HCT116 (cell line): ENCODE measurements around the gene MTX2. TPM values are rescaled to one million over a fixed set of nuclear protein-coding genes. Genes with fewer than 3 reads are reported as not detected.

Experiments used
- ATAC-seq: fragments of 200-7000 bp; cut with Tn5 transposase; 2 replicates; pipeline ENCODE4 v1.9.1; 2020; ENCODE audit warnings: mild to moderate bottlenecking, moderate library complexity
- BruUV-seq: library from RNA; stranded (reverse); fragments of 400-500 nt; replicated peaks from 2 replicates; lab custom pipeline; 2021; lab: Mats Ljungman, UMichigan
- CTCF ChIA-PET: fragments of 300-600 bp; sonication (Branson Sonifier 250); formaldehyde crosslinking; loops from one replicate; lab custom pipeline; 2021; ENCODE audit warnings: antibody characterized with exemption; lab: Charles Lee
- POLR2A ChIA-PET: fragments of 300-600, 350-600 bp; sonication (Branson Sonifier 250); formaldehyde crosslinking; loops from one replicate; lab custom pipeline; 2021; ENCODE audit warnings: antibody characterized with exemption; lab: Charles Lee
- RAD21 ChIA-PET, 2 experiments: fragments of 300-600 bp; sonication (Branson Sonifier 250); formaldehyde crosslinking; loops; one replicate each; lab custom pipeline; 2023; ENCODE audit warnings: low total read pairs in 2 of 2; ENCODE audit not compliant: uncharacterized antibody in 2 of 2, unreplicated experiment in 2 of 2, low non-redundant PET in 1 of 2; lab: Charles Lee
- DNase-seq: peaks from one replicate; pipeline ENCODE4 v3.0.0-alpha.2; 2010; ENCODE audit warnings: low read depth, low spot score
- H2AFZ ChIP-seq: fragments of 200-600 bp; shearing (Covaris generic), sonication (generic); 2 replicates; pipeline ENCODE4 v1.6.1; 2017; ENCODE audit warnings: low read depth, mixed run types, mixed read lengths, antibody characterized with exemption, low read length; ENCODE audit not compliant: poor library complexity, severe bottlenecking
- H3K27ac ChIP-seq: 2 replicates; pipeline ENCODE4 v1.5.1; 2012; ENCODE audit warnings: low read depth, low read length
- H3K27me3 ChIP-seq: fragments of 200-600 bp; sonication (generic); 2 replicates; pipeline ENCODE4 v1.6.1; 2016; ENCODE audit warnings: mixed run types, low read length, mixed read lengths; ENCODE audit not compliant: insufficient read depth
- H3K36me3 ChIP-seq, 2 experiments: fragments of 200-500 bp in 1 of 2; fragments of 200-600 bp in 1 of 2; sonication (Bioruptor generic) in 1 of 2; sonication (generic) in 1 of 2; 2 replicates each; pipeline versions ENCODE4 v1.5.1 to v1.6.1; 2014 to 2016; ENCODE audit warnings: low read length in 2 of 2, inconsistent platforms in 1 of 2, mixed read lengths in 1 of 2, mixed run types in 1 of 2; ENCODE audit not compliant: insufficient read depth in 2 of 2, control insufficient read depth in 1 of 2
- H3K4me1 ChIP-seq, 2 experiments: fragments of 200-600 bp in 1 of 2; sonication (generic) in 1 of 2; 2 replicates each; pipeline versions ENCODE4 v1.5.1 to v1.6.1; 2012 to 2017; ENCODE audit warnings: low read length in 2 of 2, inconsistent platforms in 1 of 2, mild to moderate bottlenecking in 1 of 2, mixed read lengths in 1 of 2, mixed run types in 1 of 2, moderate library complexity in 1 of 2; ENCODE audit not compliant: insufficient read depth in 2 of 2, control insufficient read depth in 1 of 2
- H3K4me2 ChIP-seq: fragments of 200-600 bp; sonication (generic); 2 replicates; pipeline ENCODE4 v1.6.1; 2017; ENCODE audit warnings: mixed run types, low read length, mixed read lengths
- H3K4me3 ChIP-seq, 2 experiments: fragments of 200-600 bp in 1 of 2; sonication (generic) in 1 of 2; replicated peaks in 1 of 2; 2 replicates each; pipeline ENCODE4 v1.5.1; 2011 to 2016; ENCODE audit warnings: low read length in 2 of 2, control low read depth in 1 of 2, low read depth in 1 of 2, mild to moderate bottlenecking in 1 of 2, mixed read lengths in 1 of 2, mixed run types in 1 of 2
- H3K79me2 ChIP-seq: fragments of 200-600 bp; sonication (generic); 2 replicates; pipeline ENCODE4 v1.6.1; 2017; ENCODE audit warnings: mild to moderate bottlenecking, mixed run types, low read length, moderate library complexity, mixed read lengths; ENCODE audit not compliant: insufficient read depth
- H3K9ac ChIP-seq: fragments of 200-600 bp; sonication (generic); 2 replicates; pipeline ENCODE4 v1.6.1; 2016; ENCODE audit warnings: low read length, mixed read lengths
- H3K9me2 ChIP-seq: fragments of 200-600 bp; sonication (generic), shearing (Covaris generic); 2 replicates; pipeline ENCODE4 v1.6.1; 2017; ENCODE audit warnings: mixed run types, mild to moderate bottlenecking, moderate library complexity; ENCODE audit not compliant: insufficient read depth
- H3K9me3 ChIP-seq, 2 experiments: fragments of 200-500 bp in 1 of 2; fragments of 200-600 bp in 1 of 2; sonication (Bioruptor generic) in 1 of 2; sonication (generic) in 1 of 2; 2 replicates each; pipeline ENCODE4 v1.6.1; 2014 to 2017; ENCODE audit warnings: low read length in 2 of 2, mixed read lengths in 2 of 2, inconsistent platforms in 1 of 2, low read depth in 1 of 2, mild to moderate bottlenecking in 1 of 2, mixed run types in 1 of 2, moderate library complexity in 1 of 2; ENCODE audit not compliant: control insufficient read depth in 1 of 2, insufficient read depth in 1 of 2
- H4K20me1 ChIP-seq: fragments of 200-600 bp; sonication (generic), shearing (Covaris generic); 2 replicates; pipeline ENCODE4 v1.6.1; 2017; ENCODE audit warnings: mixed run types, mild to moderate bottlenecking, moderate library complexity; ENCODE audit not compliant: insufficient read depth
- EGR1 ChIP-seq: IDR thresholded peaks from 2 replicates; pipeline ENCODE4 v1.6.1; 2012; ENCODE audit warnings: low read depth
- EZH2 ChIP-seq: fragments of 200-600 bp; sonication (generic); IDR thresholded peaks from 2 replicates; pipeline ENCODE4 v1.6.1; 2017; ENCODE audit warnings: antibody characterized with exemption, mixed run types
- EZH2phosphoT487 ChIP-seq: fragments of 200-600 bp; IDR thresholded peaks from 2 replicates; pipeline ENCODE4 v1.6.1; 2018; ENCODE audit warnings: antibody characterized with exemption, borderline replicate concordance
- FOSL1 ChIP-seq: IDR thresholded peaks from 2 replicates; pipeline ENCODE4 v1.6.1; 2012; ENCODE audit warnings: low read depth
- JUND ChIP-seq: IDR thresholded peaks from 2 replicates; pipeline ENCODE4 v1.6.1; 2012
- SIN3A ChIP-seq: IDR thresholded peaks from 2 replicates; pipeline ENCODE4 v1.6.1; 2012; ENCODE audit warnings: low read depth
- SP1 ChIP-seq: IDR thresholded peaks from 2 replicates; pipeline ENCODE4 v1.6.1; 2012; ENCODE audit warnings: low read depth
- SRF ChIP-seq: IDR thresholded peaks from 2 replicates; pipeline ENCODE4 v1.6.1; 2012; ENCODE audit warnings: low read depth
- TCF7L2 ChIP-seq: IDR thresholded peaks from 2 replicates; pipeline ENCODE4 v1.7.0; 2011; ENCODE audit warnings: borderline replicate concordance, inconsistent platforms; ENCODE audit not compliant: insufficient read depth, insufficient read length; ENCODE audit errors: extremely low read depth
- YY1 ChIP-seq: IDR thresholded peaks from 2 replicates; pipeline ENCODE4 v1.6.1; 2011; ENCODE audit warnings: low read length, low read depth, moderate library complexity, mild to moderate bottlenecking; ENCODE audit not compliant: insufficient replicate concordance; ENCODE audit errors: extremely low read depth
- intact Hi-C: fragments of 100-400 bp; cut with micrococcal nuclease; formaldehyde crosslinking; loops from 2 replicates; pipeline ENCODE4 v1.10.0; 2022
- total RNA-seq: library from RNA; stranded (reverse); gene quantifications from one replicate; pipeline ENCODE4 v1.2.1, GENCODE V29; 2021; ENCODE audit not compliant: unreplicated experiment
- TF ChIP-seq, protein P1 (sequence below): IDR thresholded peaks from 2 replicates; pipeline ENCODE4 v1.6.1; 2012
- TF ChIP-seq, protein P2 (sequence below): IDR thresholded peaks from 2 replicates; pipeline ENCODE4 v1.6.1; 2012; ENCODE audit warnings: low read depth

MTX2 gene
- total RNA-seq, 1 experiment from 2014 or later, result 38.9 TPM

DNA sequence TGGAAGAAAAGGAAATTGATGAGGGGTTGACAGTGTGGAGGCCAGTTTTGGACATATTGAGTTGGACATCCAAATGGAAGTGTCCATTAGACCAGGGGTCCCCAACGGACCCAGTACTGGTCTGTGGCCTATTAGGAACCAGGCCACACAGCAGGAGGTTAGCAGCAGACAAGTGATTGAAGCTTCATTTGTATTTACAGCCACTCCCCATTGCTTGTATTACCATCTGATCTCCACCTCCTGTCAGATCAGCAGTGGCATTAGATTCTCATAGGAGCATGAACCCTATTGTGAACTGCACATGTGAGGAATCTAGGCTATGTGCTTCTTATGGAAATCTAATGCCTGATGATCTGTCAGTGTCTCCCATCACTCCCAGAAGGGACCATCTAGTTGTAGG, 99.1 kb downstream of the MTX2 start:
- Histone ChIP-seq H3K4me2 (no peak overlapping the region), H3K9me3 (no peaks in the 10 kb centered on the region), H3K4me3 (no peak overlapping the region), H3K9ac (no peak overlapping the region), H3K27ac (no peak overlapping the region), H3K27me3 (no peaks in the 10 kb centered on the region), H3K79me2 (no peaks in the 10 kb centered on the region), H3K36me3 (no peaks in the 10 kb centered on the region), H2AFZ (no peak overlapping the region), H4K20me1 (no peaks in the 10 kb centered on the region), H3K9me2 (no peaks in the 10 kb centered on the region), H3K4me1 (no peaks in the 10 kb centered on the region)
- ChIA-PET RAD21 (no interaction called here), CTCF (no interaction called here), POLR2A (no interaction called here)
- DNase-seq (no peak), ATAC-seq (no peak)
- no peak for TF ChIP-seq EGR1
- TF ChIP-seq, protein P1, sequence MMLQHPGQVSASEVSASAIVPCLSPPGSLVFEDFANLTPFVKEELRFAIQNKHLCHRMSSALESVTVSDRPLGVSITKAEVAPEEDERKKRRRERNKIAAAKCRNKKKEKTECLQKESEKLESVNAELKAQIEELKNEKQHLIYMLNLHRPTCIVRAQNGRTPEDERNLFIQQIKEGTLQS, result no peak
- no peak for TF ChIP-seq TCF7L2
- no peak for TF ChIP-seq JUND
- no peak for TF ChIP-seq SRF
- TF ChIP-seq SIN3A, result no peak
- TF ChIP-seq, protein P2, sequence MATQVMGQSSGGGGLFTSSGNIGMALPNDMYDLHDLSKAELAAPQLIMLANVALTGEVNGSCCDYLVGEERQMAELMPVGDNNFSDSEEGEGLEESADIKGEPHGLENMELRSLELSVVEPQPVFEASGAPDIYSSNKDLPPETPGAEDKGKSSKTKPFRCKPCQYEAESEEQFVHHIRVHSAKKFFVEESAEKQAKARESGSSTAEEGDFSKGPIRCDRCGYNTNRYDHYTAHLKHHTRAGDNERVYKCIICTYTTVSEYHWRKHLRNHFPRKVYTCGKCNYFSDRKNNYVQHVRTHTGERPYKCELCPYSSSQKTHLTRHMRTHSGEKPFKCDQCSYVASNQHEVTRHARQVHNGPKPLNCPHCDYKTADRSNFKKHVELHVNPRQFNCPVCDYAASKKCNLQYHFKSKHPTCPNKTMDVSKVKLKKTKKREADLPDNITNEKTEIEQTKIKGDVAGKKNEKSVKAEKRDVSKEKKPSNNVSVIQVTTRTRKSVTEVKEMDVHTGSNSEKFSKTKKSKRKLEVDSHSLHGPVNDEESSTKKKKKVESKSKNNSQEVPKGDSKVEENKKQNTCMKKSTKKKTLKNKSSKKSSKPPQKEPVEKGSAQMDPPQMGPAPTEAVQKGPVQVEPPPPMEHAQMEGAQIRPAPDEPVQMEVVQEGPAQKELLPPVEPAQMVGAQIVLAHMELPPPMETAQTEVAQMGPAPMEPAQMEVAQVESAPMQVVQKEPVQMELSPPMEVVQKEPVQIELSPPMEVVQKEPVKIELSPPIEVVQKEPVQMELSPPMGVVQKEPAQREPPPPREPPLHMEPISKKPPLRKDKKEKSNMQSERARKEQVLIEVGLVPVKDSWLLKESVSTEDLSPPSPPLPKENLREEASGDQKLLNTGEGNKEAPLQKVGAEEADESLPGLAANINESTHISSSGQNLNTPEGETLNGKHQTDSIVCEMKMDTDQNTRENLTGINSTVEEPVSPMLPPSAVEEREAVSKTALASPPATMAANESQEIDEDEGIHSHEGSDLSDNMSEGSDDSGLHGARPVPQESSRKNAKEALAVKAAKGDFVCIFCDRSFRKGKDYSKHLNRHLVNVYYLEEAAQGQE, result no peak
- TF ChIP-seq EZH2phosphoT487, result no peak
- TF ChIP-seq YY1, result no peak
- TF ChIP-seq FOSL1, result no peak
- TF ChIP-seq SP1, result no peak
- no peak for TF ChIP-seq EZH2
- BruUV-seq, result no TSS peak
- intact Hi-C loops, result no loop called here
